HepG2 (cell line): ENCODE measurements around the gene CSNK1D. TPM values are rescaled to one million over a fixed set of nuclear protein-coding genes. Genes with fewer than 3 reads are reported as not detected.

Source experiments
- ARNT ChIP-seq: fragments of 450-650 bp; IDR thresholded peaks from 2 replicates; pipeline ENCODE4 v1.6.1; 2017
- CHD4 ChIP-seq: fragments of 200-600 bp; sonication (generic); IDR thresholded peaks from 2 replicates; pipeline ENCODE4 v1.7.0; 2017; ENCODE audit warnings: mild to moderate bottlenecking, low read length, borderline replicate concordance
- CTCF ChIP-seq: sonication (generic); formaldehyde crosslinking; IDR thresholded peaks from 2 replicates; pipeline ENCODE4 v1.5.0; 2020; ENCODE audit warnings: mild to moderate bottlenecking, missing genetic modification reagents, moderate library complexity
- EP300 ChIP-seq, 3 experiments: sonication (generic) in 1 of 3; formaldehyde crosslinking in 1 of 3; IDR thresholded peaks; 2 replicates each; pipeline versions ENCODE4 v1.5.1 to v1.6.1; 2011 to 2020; ENCODE audit warnings: low read depth in 2 of 3, low read length in 2 of 3, borderline replicate concordance in 1 of 3, improper control_type of control experiment in 1 of 3, mild to moderate bottlenecking in 1 of 3, missing genetic modification reagents in 1 of 3, moderate library complexity in 1 of 3
- FOXO1 ChIP-seq: sonication (generic); formaldehyde crosslinking; IDR thresholded peaks from 2 replicates; pipeline ENCODE4 v1.4.0; 2020; ENCODE audit warnings: missing genetic modification reagents
- GFI1 ChIP-seq: sonication (generic); formaldehyde crosslinking; IDR thresholded peaks from 2 replicates; pipeline ENCODE4 v1.5.0; 2020; ENCODE audit warnings: missing genetic modification reagents, mild to moderate bottlenecking, borderline replicate concordance
- MLLT10 ChIP-seq: sonication (generic); formaldehyde crosslinking; IDR thresholded peaks from 2 replicates; pipeline ENCODE4 v1.4.0; 2020; ENCODE audit warnings: missing genetic modification reagents
- POLR2G ChIP-seq: fragments of 200-400 bp; formaldehyde crosslinking; IDR thresholded peaks from 2 replicates; pipeline ENCODE4 v1.6.1; 2018; ENCODE audit warnings: mild to moderate bottlenecking, low read depth, low read length, moderate library complexity
- RCOR2 ChIP-seq: IDR thresholded peaks from 2 replicates; pipeline ENCODE4 v1.6.1; 2016; ENCODE audit warnings: missing biosample characterization, missing genetic modification reagents
- RFXANK ChIP-seq: IDR thresholded peaks from 2 replicates; pipeline ENCODE4 v1.6.1; 2016
- RFXAP ChIP-seq: sonication (generic); formaldehyde crosslinking; IDR thresholded peaks from 2 replicates; pipeline ENCODE4 v1.4.0; 2020; ENCODE audit warnings: missing genetic modification reagents, borderline replicate concordance
- RORA ChIP-seq: sonication (generic); formaldehyde crosslinking; IDR thresholded peaks from 2 replicates; pipeline ENCODE4 v1.5.0; 2020; ENCODE audit warnings: mild to moderate bottlenecking, missing genetic modification reagents, moderate library complexity
- SIN3B ChIP-seq: fragments of 150-350 bp; IDR thresholded peaks from 2 replicates; pipeline ENCODE4 v1.6.1; 2014; ENCODE audit warnings: low read length
- ZBTB33 ChIP-seq: sonication (generic); formaldehyde crosslinking; IDR thresholded peaks from 2 replicates; pipeline ENCODE4 v1.4.0; 2020; ENCODE audit warnings: missing genetic modification reagents
- ZFP41 ChIP-seq: sonication (generic); formaldehyde crosslinking; IDR thresholded peaks from 2 replicates; pipeline ENCODE4 v1.4.0; 2020; ENCODE audit warnings: mild to moderate bottlenecking, missing genetic modification reagents, borderline replicate concordance
- ZNF232 ChIP-seq: sonication (generic); formaldehyde crosslinking; IDR thresholded peaks from 2 replicates; pipeline ENCODE4 v1.4.0; 2020; ENCODE audit warnings: missing genetic modification reagents, borderline replicate concordance
- ZNF30 ChIP-seq: sonication (generic); formaldehyde crosslinking; IDR thresholded peaks from 2 replicates; pipeline ENCODE4 v1.5.0; 2020; ENCODE audit warnings: mild to moderate bottlenecking, missing genetic modification reagents
- ZNF550 ChIP-seq: sonication (generic); formaldehyde crosslinking; IDR thresholded peaks from 2 replicates; pipeline ENCODE4 v1.4.0; 2020; ENCODE audit warnings: mild to moderate bottlenecking, missing genetic modification reagents, borderline replicate concordance
- ZNF570 ChIP-seq: sonication (generic); formaldehyde crosslinking; IDR thresholded peaks from 2 replicates; pipeline ENCODE4 v1.4.0; 2020; ENCODE audit warnings: mild to moderate bottlenecking, missing genetic modification reagents, borderline replicate concordance
- polyA plus RNA-seq, 8 experiments: library from polyadenylated mRNA; depleted of rRNA in 3 of 8; stranded (reverse) in 7 of 8; unstranded in 1 of 8; fragments of >200 nt; fragmentation: Illumina TruSeq in 4 of 8; extraction: Trizol in 4 of 8; gene quantifications; 2 replicates each; pipeline versions ENCODE4 v1.2.1 to v1.2.3, GENCODE V29; 2011 to 2016; ENCODE audit warnings: low read depth in 4 of 8, missing spikeins in 1 of 8, mixed read lengths in 1 of 8; ENCODE audit not compliant: insufficient read depth in 1 of 8
- total RNA-seq, 5 experiments: library from RNA; depleted of rRNA; stranded (reverse); fragments of >200 nt; fragmentation: Illumina TruSeq; extraction: Trizol; gene quantifications; 2 replicates each; pipeline ENCODE4 v1.2.3, GENCODE V29; 2016; ENCODE audit warnings: low read depth in 1 of 5
- TF ChIP-seq, protein P1 (sequence below): sonication (generic); formaldehyde crosslinking; IDR thresholded peaks from 2 replicates; pipeline ENCODE4 v1.4.0; 2020; ENCODE audit warnings: mild to moderate bottlenecking, missing genetic modification reagents
- TF ChIP-seq, protein P2 (sequence below): sonication (generic); formaldehyde crosslinking; IDR thresholded peaks from 2 replicates; pipeline ENCODE4 v1.5.1; 2020; ENCODE audit warnings: mild to moderate bottlenecking, missing genetic modification reagents, moderate library complexity

Gene CSNK1D
- total and polyA plus RNA-seq, 2 of the 13 experiments (the other 11 are each of a cell fraction or from before 2014, with no cell fraction given), result 31.5 to 128 TPM

DNA sequence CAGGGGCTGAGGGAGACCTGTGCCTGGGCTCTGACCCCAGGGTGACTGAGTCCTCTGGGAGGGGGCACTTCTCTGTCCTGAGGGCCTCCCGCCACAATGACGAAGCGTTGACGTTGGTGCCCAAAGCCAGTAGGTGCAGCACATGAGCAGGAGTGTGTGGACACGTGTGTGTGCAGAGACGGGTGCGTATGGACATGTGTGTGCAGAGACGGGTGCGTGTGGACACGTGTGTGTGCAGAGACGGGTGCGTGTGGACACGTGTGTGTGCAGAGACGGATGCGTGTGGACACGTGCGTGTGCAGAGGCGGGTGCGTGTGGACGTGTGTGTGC is 44.6 kb upstream of the CSNK1D start (continued):
- TF ChIP-seq RORA (CRISPR knock-in tag) (no peak), RCOR2 (no peak), ZNF570 (no peak), EP300 (IDR thresholded peaks at IDR 0.05; ENCODE audit: low read depth in 2 of 2, low read length in 2 of 2) (no peak), EP300 (CRISPR knock-in tag; IDR thresholded peaks at IDR 0.05; ENCODE audit: borderline replicate concordance) (no peak), CHD4 (peak; percentile 72; the same call in 1 of the 2 replicates), ZBTB33 (CRISPR knock-in tag) (peak; percentile 71), ZNF30 (CRISPR knock-in tag) (0 out of 2 replicates have a peak, but pooled peaks have one; percentile 51), ZNF550 (CRISPR knock-in tag) (no peak), MLLT10 (no peak), ARNT (no peak), ZFP41 (CRISPR knock-in tag) (no peak), RFXANK (no peak), SIN3B (no peak), FOXO1 (CRISPR knock-in tag) (no peak), CTCF (CRISPR knock-in tag) (0 out of 2 replicates have a peak, but pooled peaks have one; percentile 1), RFXAP (no peak), POLR2G (no peak), GFI1 (no peak), ZNF232 (0 out of 2 replicates have a peak, but pooled peaks have one; percentile 27)
- TF ChIP-seq, protein P1, sequence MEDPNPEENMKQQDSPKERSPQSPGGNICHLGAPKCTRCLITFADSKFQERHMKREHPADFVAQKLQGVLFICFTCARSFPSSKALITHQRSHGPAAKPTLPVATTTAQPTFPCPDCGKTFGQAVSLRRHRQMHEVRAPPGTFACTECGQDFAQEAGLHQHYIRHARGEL, result no peak
- TF ChIP-seq, protein P2, sequence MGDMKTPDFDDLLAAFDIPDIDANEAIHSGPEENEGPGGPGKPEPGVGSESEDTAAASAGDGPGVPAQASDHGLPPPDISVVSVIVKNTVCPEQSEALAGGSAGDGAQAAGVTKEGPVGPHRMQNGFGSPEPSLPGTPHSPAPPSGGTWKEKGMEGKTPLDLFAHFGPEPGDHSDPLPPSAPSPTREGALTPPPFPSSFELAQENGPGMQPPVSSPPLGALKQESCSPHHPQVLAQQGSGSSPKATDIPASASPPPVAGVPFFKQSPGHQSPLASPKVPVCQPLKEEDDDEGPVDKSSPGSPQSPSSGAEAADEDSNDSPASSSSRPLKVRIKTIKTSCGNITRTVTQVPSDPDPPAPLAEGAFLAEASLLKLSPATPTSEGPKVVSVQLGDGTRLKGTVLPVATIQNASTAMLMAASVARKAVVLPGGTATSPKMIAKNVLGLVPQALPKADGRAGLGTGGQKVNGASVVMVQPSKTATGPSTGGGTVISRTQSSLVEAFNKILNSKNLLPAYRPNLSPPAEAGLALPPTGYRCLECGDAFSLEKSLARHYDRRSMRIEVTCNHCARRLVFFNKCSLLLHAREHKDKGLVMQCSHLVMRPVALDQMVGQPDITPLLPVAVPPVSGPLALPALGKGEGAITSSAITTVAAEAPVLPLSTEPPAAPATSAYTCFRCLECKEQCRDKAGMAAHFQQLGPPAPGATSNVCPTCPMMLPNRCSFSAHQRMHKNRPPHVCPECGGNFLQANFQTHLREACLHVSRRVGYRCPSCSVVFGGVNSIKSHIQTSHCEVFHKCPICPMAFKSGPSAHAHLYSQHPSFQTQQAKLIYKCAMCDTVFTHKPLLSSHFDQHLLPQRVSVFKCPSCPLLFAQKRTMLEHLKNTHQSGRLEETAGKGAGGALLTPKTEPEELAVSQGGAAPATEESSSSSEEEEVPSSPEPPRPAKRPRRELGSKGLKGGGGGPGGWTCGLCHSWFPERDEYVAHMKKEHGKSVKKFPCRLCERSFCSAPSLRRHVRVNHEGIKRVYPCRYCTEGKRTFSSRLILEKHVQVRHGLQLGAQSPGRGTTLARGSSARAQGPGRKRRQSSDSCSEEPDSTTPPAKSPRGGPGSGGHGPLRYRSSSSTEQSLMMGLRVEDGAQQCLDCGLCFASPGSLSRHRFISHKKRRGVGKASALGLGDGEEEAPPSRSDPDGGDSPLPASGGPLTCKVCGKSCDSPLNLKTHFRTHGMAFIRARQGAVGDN (CRISPR knock-in tag), result peak; percentile 77
